Activated B cell treated with CpG ODN at 0.5 μM for 24 hours (primary cell): ENCODE results near the gene SHBG. TPM values are rescaled to one million over a fixed set of nuclear protein-coding genes. Genes with fewer than 3 reads are reported as not detected.
A peak's percentile ranks its signal among the peaks of the same experiment; 100 is the strongest.

Experiments
- ATAC-seq: fragments of 200-7000 bp; cut with Tn5 transposase; one replicate; pipeline ENCODE4 v1.10.0; 2021; ENCODE audit warnings: low read depth, mild to moderate bottlenecking, moderate library complexity
- CTCF ChIA-PET: fragments of 350-600 bp; sonication (Branson Sonifier 250); formaldehyde crosslinking; loops from one replicate; lab custom pipeline; 2021; ENCODE audit warnings: antibody characterized with exemption; lab: Charles Lee
- POLR2A ChIA-PET: fragments of 350-600 bp; sonication (Branson Sonifier 250); formaldehyde crosslinking; loops from one replicate; lab custom pipeline; 2021; ENCODE audit warnings: antibody characterized with exemption; lab: Charles Lee
- DNase-seq: peaks from one replicate; pipeline ENCODE4 v3.0.0; 2022
- H3K27ac Mint-ChIP-seq: one replicate; pipeline ENCODE4 v1.8.0; 2020; ENCODE audit warnings: mixed read lengths
- H3K27me3 Mint-ChIP-seq: one replicate; pipeline ENCODE4 v1.8.0; 2021; ENCODE audit warnings: mixed read lengths
- H3K36me3 Mint-ChIP-seq: one replicate; pipeline ENCODE4 v1.8.0; 2021; ENCODE audit warnings: low read depth, mixed read lengths
- H3K4me1 Mint-ChIP-seq: one replicate; pipeline ENCODE4 v1.8.0; 2021; ENCODE audit warnings: mixed read lengths
- H3K4me3 Mint-ChIP-seq: one replicate; pipeline ENCODE4 v1.8.0; 2020; ENCODE audit warnings: mild to moderate bottlenecking, mixed read lengths
- H3K9me3 Mint-ChIP-seq: one replicate; pipeline ENCODE4 v1.8.0; 2020; ENCODE audit warnings: mixed read lengths
- intact Hi-C: fragments of 100-400 bp; cut with micrococcal nuclease; formaldehyde crosslinking; loops from one replicate; pipeline ENCODE4 v1.15.1; 2024
- total RNA-seq: library from RNA; stranded (reverse); gene quantifications from 2 replicates; pipeline ENCODE4 v1.2.3, GENCODE V29; 2022
- TF ChIP-seq, protein P1 (sequence below): fragments of 200-600 bp; IDR thresholded peaks from one replicate; pipeline ENCODE4 v1.8.0; 2022; ENCODE audit warnings: antibody characterized with exemption, mild to moderate bottlenecking

SHBG gene
- total RNA-seq, 1 donor from 2014 or later: not detected

GRCh38 chr17:7644775-7645174, 14.8 kb downstream of the SHBG start:
- no peak overlapping the region for H3K27ac Mint-ChIP-seq
- ChIA-PET CTCF (no interaction called here), POLR2A (no interaction called here)
- H3K36me3 Mint-ChIP-seq: no peaks in the 10 kb centered on the region
- H3K4me1 Mint-ChIP-seq: peaks cover 6% of the 10 kb centered on the region
- ATAC-seq (peak; percentile 49), DNase-seq (no peak)
- H3K9me3 Mint-ChIP-seq: no peaks in the 10 kb centered on the region
- H3K27me3 Mint-ChIP-seq: peaks cover 23% of the 10 kb centered on the region
- intact Hi-C loops: no loop called here
- no peak overlapping the region for H3K4me3 Mint-ChIP-seq
- TF ChIP-seq, protein P1, sequence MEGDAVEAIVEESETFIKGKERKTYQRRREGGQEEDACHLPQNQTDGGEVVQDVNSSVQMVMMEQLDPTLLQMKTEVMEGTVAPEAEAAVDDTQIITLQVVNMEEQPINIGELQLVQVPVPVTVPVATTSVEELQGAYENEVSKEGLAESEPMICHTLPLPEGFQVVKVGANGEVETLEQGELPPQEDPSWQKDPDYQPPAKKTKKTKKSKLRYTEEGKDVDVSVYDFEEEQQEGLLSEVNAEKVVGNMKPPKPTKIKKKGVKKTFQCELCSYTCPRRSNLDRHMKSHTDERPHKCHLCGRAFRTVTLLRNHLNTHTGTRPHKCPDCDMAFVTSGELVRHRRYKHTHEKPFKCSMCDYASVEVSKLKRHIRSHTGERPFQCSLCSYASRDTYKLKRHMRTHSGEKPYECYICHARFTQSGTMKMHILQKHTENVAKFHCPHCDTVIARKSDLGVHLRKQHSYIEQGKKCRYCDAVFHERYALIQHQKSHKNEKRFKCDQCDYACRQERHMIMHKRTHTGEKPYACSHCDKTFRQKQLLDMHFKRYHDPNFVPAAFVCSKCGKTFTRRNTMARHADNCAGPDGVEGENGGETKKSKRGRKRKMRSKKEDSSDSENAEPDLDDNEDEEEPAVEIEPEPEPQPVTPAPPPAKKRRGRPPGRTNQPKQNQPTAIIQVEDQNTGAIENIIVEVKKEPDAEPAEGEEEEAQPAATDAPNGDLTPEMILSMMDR: no peak

DNA sequence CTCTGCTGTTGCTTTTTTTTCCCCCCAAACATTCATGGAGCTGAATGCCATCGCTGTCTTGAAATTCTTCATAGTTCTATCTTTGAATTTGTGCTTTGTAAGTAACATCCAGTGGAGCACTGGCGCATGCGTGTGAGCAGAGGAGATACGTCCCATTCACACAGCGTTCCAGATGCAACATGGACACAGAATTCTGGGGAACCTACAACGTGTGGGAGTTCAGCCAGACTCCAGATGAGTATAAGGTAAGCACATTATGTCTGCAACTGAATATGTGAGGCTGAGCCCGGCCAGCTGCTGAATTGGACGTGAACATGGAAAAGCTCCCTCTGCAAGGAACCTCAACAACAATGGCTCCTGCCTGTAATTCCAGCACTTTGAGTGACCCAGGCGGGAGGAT, 16.5 kb downstream of the SHBG start:
- CTCF ChIA-PET: no interaction called here

GRCh38 chr17:7647018-7647417, 17.1 kb downstream of the SHBG start:
- ATAC-seq: no peak
- no peak overlapping the region for H3K27ac Mint-ChIP-seq
- intact Hi-C loops: no loop called here
- H3K36me3 Mint-ChIP-seq: no peaks in the 10 kb centered on the region
- peaks cover 37% of the 10 kb centered on the region for H3K27me3 Mint-ChIP-seq
- TF ChIP-seq, protein P1: no peak
- H3K4me3 Mint-ChIP-seq: no peak overlapping the region
- DNase-seq: no peak
- CTCF ChIA-PET: no interaction called here
- POLR2A ChIA-PET: no interaction called here
- H3K4me1 Mint-ChIP-seq: peaks cover 23% of the 10 kb centered on the region
- H3K9me3 Mint-ChIP-seq: no peaks in the 10 kb centered on the region

More for the DNA sequence above, 16.5 kb downstream of the SHBG start:
- ATAC-seq: no peak
- POLR2A ChIA-PET: no interaction called here
- H3K4me3 Mint-ChIP-seq: no peak overlapping the region
- H3K9me3 Mint-ChIP-seq: no peaks in the 10 kb centered on the region
- H3K27me3 Mint-ChIP-seq: peaks cover 36% of the 10 kb centered on the region
- H3K27ac Mint-ChIP-seq: no peak overlapping the region
- intact Hi-C loops: no loop called here
- peaks cover 20% of the 10 kb centered on the region for H3K4me1 Mint-ChIP-seq
- no peaks in the 10 kb centered on the region for H3K36me3 Mint-ChIP-seq
- DNase-seq: no peak
- TF ChIP-seq, protein P1: no peak

DNA sequence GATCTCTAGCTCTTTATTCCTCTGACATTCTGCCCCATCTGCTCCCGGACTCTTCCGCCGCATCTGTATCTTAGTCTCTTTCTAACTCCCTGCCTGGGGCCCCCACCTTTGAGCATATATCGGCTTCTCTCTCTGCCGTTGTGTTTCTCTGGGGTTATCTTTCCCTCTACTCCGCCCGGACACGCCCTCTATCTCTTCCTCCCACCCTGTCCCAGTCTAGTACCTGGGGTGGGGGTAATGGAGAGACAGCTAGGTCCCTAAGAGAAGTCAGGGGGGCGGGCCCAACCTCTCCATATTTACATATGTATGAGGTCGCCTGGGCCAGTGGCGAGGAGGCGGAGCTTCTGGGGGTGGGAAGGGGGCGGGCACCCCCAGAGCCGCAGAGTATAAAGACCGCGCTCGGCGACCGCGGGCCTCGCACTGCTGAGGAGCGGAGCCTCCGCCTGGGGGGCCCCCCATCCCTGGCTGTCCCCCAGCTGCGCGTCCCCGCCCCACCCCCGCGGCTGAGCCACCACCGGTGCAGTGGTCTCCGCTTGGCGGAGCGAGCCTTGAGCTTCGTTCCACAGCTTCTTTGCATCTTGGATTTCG, 20.7 kb downstream of the SHBG start, which contains the start of gene ATP1B2:
ATP1B2 (plus strand) TSS at position 418 of the 588 bp plus-strand sequence. CDS start 593 bp downstream, outside the sequence.
- Mint-ChIP-seq H3K4me3 (peak within 1 kb of the TSS; percentile 84), H3K36me3 (no peaks in the 10 kb centered on the region), H3K27me3 (peaks cover 42% of the 10 kb centered on the region), H3K9me3 (no peaks in the 10 kb centered on the region), H3K4me1 (peaks cover 23% of the 10 kb centered on the region), H3K27ac (no peak within 1 kb of the TSS)
- POLR2A ChIA-PET: interaction anchor here (0.6 to 2.2 kb wide), 13 partner anchors 9 to 647 kb away, joined by 3 to 46 read pairs (median 3); partner anchors contain the start of genes FXR2, MPDU1, SAT2 and SHBG
- CTCF ChIA-PET: interaction anchor here (1.2 to 2.1 kb wide), 3 partner anchors 18 to 339 kb away, joined by 3 to 8 read pairs (median 4); partner anchors contain the start of gene TP53
- intact Hi-C loops: loop anchor here (1.0 kb wide), 2 partner anchors 35 to 37 kb away; partner anchors contain the start of gene TP53
- ATAC-seq (peak; percentile 85), DNase-seq (peak; percentile 55)
- TF ChIP-seq, protein P1: no peak

DNA sequence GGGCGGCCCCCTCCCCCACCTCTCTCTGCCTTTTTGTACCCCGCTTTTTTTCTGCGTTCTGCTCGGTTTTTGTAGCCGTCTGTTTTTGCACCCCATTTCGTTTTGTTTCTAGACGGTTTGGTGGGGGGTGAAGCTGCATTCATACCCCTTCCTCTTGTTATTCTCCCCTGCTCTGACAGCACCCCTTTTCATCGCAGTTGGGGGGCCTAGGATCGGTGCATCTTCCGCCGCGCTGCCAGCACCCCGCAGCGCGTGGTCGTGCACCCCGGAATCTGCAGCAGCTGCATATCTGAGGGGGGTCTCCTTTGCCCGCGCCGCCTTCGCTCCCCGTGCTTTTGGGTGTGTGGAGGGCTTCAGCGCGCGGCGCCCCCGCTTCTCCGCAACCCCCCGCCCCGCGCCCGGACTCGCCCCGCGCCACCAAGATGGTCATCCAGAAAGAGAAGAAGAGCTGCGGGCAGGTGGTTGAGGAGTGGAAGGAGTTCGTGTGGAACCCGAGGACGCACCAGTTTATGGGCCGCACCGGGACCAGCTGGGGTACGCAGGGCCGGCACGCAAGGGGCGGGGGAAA, 21.2 kb downstream of the SHBG start:
- Mint-ChIP-seq H3K4me1 (peaks cover 23% of the 10 kb centered on the region), H3K36me3 (no peaks in the 10 kb centered on the region), H3K27me3 (peaks cover 40% of the 10 kb centered on the region), H3K9me3 (no peaks in the 10 kb centered on the region), H3K27ac (no peak overlapping the region), H3K4me3 (peak overlapping the region; percentile 80)
- DNase-seq (no peak), ATAC-seq (no peak)
- ChIA-PET POLR2A (interaction anchor here (0.6 to 2.2 kb wide), 8 partner anchors 22 to 80 kb away, joined by 3 to 46 read pairs (median 4); partner anchors contain the start of genes FXR2, MPDU1, SAT2 and TP53), CTCF (interaction anchor here (1.2 to 2.1 kb wide), 3 partner anchors 19 to 339 kb away, joined by 3 to 8 read pairs (median 4); partner anchors contain the start of gene TP53)
- TF ChIP-seq, protein P1: no peak
- intact Hi-C loops: no loop called here
